ENCODE measurements around the gene ENPP5.
"Not testable (repeated sequence)": the region's sequence is repeated elsewhere in the genome, so short reads cannot be mapped to it uniquely, and the experiment has no call there.

The ENPP5 gene

DNA sequence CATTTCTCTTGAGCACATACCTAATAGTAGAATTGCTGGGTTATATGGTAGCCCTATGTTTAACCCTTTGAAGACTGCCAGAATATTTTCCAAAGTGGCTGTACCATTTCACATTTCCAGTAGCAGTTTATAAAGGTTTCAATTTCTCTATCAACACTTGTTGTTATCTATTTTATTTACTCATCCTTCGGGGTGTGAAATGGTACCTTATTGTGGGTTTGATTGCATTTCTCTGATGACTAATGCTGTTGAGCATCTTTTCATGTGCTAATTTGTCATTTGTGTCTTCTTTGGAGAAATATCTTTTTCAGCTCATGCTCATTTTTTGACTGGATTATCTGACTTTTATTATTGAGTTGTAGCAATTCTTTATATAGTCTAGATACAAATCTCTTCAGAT, 35.6 kb downstream of the ENPP5 start:
- peak; percentile 40 for ATAC-seq
- Mint-ChIP-seq H3K4me1 (peaks cover 27% of the 10 kb centered on the region), H3K9me3 (no peaks in the 10 kb centered on the region), H3K27me3 (no peaks in the 10 kb centered on the region), H3K4me3 (no peak overlapping the region), H3K27ac (no peak overlapping the region)
- DNase-seq = no peak

DNA sequence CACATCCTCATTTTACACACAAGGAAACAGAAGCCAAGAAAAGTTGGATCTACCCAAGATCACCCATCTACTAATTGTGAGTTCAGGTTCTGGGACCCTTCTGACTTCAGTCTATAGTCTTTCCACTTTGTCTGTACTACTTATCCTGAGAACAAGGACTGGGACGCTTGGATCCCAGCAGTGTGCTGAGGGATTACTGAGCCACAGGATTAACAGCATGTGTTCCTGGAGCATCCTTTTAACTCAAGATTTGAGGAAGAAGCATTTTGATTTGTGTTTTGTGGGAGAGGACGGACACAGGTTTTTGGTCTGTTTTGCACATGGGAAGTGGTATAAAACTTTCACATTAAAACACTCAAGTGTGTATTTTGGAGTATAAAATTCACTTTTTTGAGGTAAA, 36.6 kb downstream of the ENPP5 start:
- Mint-ChIP-seq H3K27me3 (no peaks in the 10 kb centered on the region), H3K9me3 (no peaks in the 10 kb centered on the region), H3K4me3 (no peak overlapping the region), H3K27ac (no peak overlapping the region), H3K4me1 (peaks cover 27% of the 10 kb centered on the region)
- no peak for ATAC-seq
- DNase-seq = no peak

GRCh38 chr6:46131291-46131690, 39.5 kb downstream of the ENPP5 start:
- H3K27ac Mint-ChIP-seq, DNase-seq, H3K4me3 Mint-ChIP-seq, ATAC-seq, H3K27me3 Mint-ChIP-seq, H3K9me3 Mint-ChIP-seq: not testable (repeated sequence)
- H3K4me1 Mint-ChIP-seq = peaks cover 25% of the 10 kb centered on the region

DNA sequence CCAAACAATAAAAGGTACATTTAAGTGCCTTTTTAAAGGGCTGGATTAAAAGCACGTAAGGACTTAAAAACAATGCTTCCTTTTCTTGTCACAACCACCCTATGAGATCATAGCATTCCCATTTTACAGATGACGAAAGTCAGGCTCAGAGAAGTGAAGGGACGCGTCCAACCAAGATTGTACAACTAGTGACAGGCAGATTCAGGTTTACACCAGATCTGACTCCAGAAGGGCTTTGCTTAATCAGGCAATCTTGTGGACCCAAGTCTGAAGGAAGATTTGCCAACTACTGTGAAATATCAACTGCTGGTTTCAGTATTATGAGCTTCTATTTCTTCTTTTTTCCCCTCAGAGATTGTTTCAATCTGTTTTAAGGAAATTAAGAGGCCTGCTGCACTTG, 40.1 kb downstream of the ENPP5 start:
- Mint-ChIP-seq H3K9me3 (no peaks in the 10 kb centered on the region), H3K4me1 (peaks cover 24% of the 10 kb centered on the region), H3K4me3 (peak overlapping the region; percentile 93 to 97), H3K27me3 (no peaks in the 10 kb centered on the region), H3K27ac (peak overlapping the region in 1 of 2 donors; percentile 78)
- DNase-seq = no peak
- ATAC-seq = no peak

GRCh38 chr6:46129629-46130511, 40.9 kb downstream of the ENPP5 start, which contains the start of gene ENPP4:
TSS of gene ENPP4 (plus strand) at chr6:46129989. CDS start at chr6:46139584, 9,595 bp downstream.
- H3K27me3 Mint-ChIP-seq = no peaks in the 10 kb centered on the region
- H3K4me3 Mint-ChIP-seq = peak within 1 kb of the TSS; percentile 93 to 97
- peaks cover 24% of the 10 kb centered on the region for H3K4me1 Mint-ChIP-seq
- ATAC-seq (peak; percentile 100), DNase-seq (peak; percentile 95 to 98)
- no peaks in the 10 kb centered on the region for H3K9me3 Mint-ChIP-seq
- peak within 1 kb of the TSS; percentile 82 to 98 for H3K27ac Mint-ChIP-seq

DNA sequence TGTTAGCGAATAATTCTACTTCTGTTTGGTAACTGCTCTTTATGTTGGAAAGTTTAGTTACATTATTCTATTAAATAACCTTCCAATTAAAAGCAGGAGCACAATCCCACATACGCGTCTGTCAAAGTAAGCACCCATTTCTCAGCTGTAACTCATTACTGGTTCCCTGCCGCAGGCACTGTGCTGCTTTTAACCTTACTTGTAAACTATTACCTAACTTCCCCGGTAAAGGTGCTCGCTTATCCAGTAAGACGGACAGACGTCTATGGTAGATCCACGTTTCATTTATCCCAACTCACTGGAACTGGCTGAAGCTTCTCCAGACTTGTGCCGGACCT, 41.5 kb downstream of the ENPP5 start:
- Mint-ChIP-seq H3K9me3 (no peaks in the 10 kb centered on the region), H3K27ac (peak overlapping the region; percentile 82 to 98), H3K4me1 (peaks cover 22% of the 10 kb centered on the region), H3K27me3 (no peaks in the 10 kb centered on the region), H3K4me3 (peak overlapping the region; percentile 93 to 97)
- ATAC-seq (peak; percentile 41), DNase-seq (no peak)

- Mint-ChIP-seq H3K27me3 (no peaks in the 10 kb centered on the region), H3K4me3 (peak overlapping the region; percentile 93 to 97), H3K27ac (no peak overlapping the region), H3K9me3 (no peaks in the 10 kb centered on the region), H3K4me1 (peaks cover 16% of the 10 kb centered on the region)
- DNase-seq = no peak
- ATAC-seq = no peak
Measured at GRCh38 chr6:46128476-46128875, 42.3 kb downstream of the ENPP5 start.

DNA sequence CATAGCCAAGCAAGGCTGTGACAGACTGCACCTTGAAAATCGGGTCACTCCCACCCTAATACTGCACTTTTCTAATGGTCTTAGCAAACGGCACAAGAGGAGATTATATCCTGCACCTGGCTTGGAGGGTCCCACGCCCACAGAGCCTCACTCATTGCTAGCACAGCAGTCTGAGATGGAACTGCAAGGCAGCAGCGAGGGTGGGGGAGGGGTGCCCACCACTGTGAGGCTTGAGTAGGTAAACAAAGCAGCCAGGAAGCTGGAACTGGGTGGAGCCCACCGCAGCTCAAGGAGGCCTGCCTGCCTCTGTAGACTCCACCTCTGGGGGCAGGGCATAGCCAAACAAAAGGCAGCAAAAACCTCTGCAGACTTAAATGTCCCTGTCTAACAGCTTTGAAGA, 51.1 kb downstream of the ENPP5 start:
- H3K27me3 Mint-ChIP-seq, H3K4me3 Mint-ChIP-seq, ATAC-seq, DNase-seq, H3K27ac Mint-ChIP-seq: not testable (repeated sequence)
- peaks cover 32% of the 10 kb centered on the region for H3K4me1 Mint-ChIP-seq
- peaks cover 0 to 15% of the 10 kb centered on the region in 2 donors for H3K9me3 Mint-ChIP-seq

DNA sequence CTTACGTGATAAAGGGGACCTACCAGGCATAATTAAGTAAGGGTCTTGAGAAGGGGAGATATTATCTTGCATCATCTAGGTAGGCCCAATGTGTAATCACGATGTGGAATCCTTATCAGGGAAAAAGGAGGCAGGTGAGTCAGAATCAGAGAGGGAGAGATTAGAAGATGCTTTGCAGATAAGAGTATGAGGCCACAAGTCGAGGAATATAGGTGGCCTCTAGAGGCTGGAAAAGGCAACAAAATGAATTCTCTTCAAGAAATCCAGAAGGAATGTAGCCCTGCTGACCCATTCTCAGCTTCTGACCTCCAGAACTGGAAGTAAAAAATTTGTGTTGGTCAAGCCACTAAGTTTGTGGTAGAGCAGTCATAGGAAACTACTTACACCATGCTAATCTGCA, 51.9 kb downstream of the ENPP5 start:
- ATAC-seq (no peak), DNase-seq (no peak)
- Mint-ChIP-seq H3K9me3 (peaks cover 0 to 15% of the 10 kb centered on the region in 2 donors), H3K4me3 (no peak overlapping the region), H3K4me1 (peaks cover 32% of the 10 kb centered on the region), H3K27ac (peak overlapping the region in 1 of 2 donors; percentile 68), H3K27me3 (no peaks in the 10 kb centered on the region)

GRCh38 chr6:46118157-46118556, 52.6 kb downstream of the ENPP5 start:
- ATAC-seq (no peak), DNase-seq (no peak)
- Mint-ChIP-seq H3K27ac (peak overlapping the region in 1 of 2 donors; percentile 67), H3K27me3 (no peaks in the 10 kb centered on the region), H3K4me1 (peaks cover 32% of the 10 kb centered on the region), H3K4me3 (no peak overlapping the region), H3K9me3 (peaks cover 0 to 17% of the 10 kb centered on the region in 2 donors)

GRCh38 chr6:46116289-46116688, 54.5 kb downstream of the ENPP5 start:
- H3K4me3 Mint-ChIP-seq = no peak overlapping the region
- DNase-seq (no peak), ATAC-seq (no peak)
- peaks cover 32% of the 10 kb centered on the region for H3K4me1 Mint-ChIP-seq
- peaks cover 5 to 35% of the 10 kb centered on the region in 2 donors for H3K9me3 Mint-ChIP-seq
- H3K27me3 Mint-ChIP-seq = no peaks in the 10 kb centered on the region
- no peak overlapping the region for H3K27ac Mint-ChIP-seq

GRCh38 chr6:46115634-46116033, 55.1 kb downstream of the ENPP5 start:
- peaks cover 30% of the 10 kb centered on the region for H3K4me1 Mint-ChIP-seq
- H3K27ac Mint-ChIP-seq = no peak overlapping the region
- H3K4me3 Mint-ChIP-seq = no peak overlapping the region
- DNase-seq (no peak), ATAC-seq (no peak)
- H3K9me3 Mint-ChIP-seq = peaks cover 6 to 35% of the 10 kb centered on the region in 2 donors
- no peaks in the 10 kb centered on the region for H3K27me3 Mint-ChIP-seq

DNA sequence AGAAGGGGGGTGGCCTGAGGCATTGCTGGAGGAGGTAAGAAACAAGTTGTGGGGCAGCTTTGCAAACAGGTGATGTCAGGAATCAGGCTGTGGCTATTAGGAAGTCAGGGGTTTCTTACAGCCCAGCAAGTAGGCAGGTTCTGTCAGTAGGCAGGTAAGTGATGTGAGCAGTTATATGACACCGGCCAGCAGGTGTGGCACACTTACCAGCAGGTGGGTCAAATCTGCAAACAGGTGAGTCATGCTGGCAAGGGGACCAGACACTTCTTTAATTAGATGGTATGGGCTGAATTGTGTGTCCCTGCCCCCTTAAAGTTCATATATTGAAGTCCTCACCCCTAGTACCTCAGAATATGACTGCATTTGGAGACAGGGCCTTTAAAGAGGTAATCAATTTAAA, 57.4 kb downstream of the ENPP5 start:
- peaks cover 7% of the 10 kb centered on the region for H3K4me1 Mint-ChIP-seq
- peaks cover 6 to 23% of the 10 kb centered on the region in 2 donors for H3K9me3 Mint-ChIP-seq
- H3K27ac Mint-ChIP-seq = peak overlapping the region in 1 of 2 donors; percentile 82
- ATAC-seq = no peak
- no peaks in the 10 kb centered on the region for H3K27me3 Mint-ChIP-seq
- no peak for DNase-seq
- no peak overlapping the region for H3K4me3 Mint-ChIP-seq

All from stimulated activated naive CD8-positive, alpha-beta T cell treated with anti-CD3 and anti-CD28 coated beads, Interleukin-15, amount 100 ng/mL, for 72 hours (primary cell).